HEK293 (cell line): ENCODE measurements around the gene ST6GALNAC1.

Experiments used
- CTCF ChIA-PET: fragments of 350-600 bp; formaldehyde crosslinking; extraction: SDS; loops from one replicate; lab custom pipeline; 2021; ENCODE audit warnings: antibody characterized with exemption; lab: Yijun Ruan, JAX
- POLR2A ChIA-PET: fragments of 300-600 bp; formaldehyde crosslinking; extraction: SDS; loops from one replicate; lab custom pipeline; 2020; ENCODE audit warnings: antibody characterized with exemption, inconsistent platforms; lab: Yijun Ruan, JAX
- H3K27ac ChIP-seq: fragments of 200-500 bp; sonication (Bioruptor generic); 2 replicates; pipeline ENCODE4 v1.5.1; 2014; ENCODE audit warnings: low read depth, low read length, control low read depth, inconsistent platforms; ENCODE audit errors: extremely low read depth
- H3K36me3 ChIP-seq, 2 experiments: fragments of 200-500 bp in 1 of 2; sonication (Bioruptor generic) in 1 of 2; 1 replicate in 1 of 2; 2 replicates in 1 of 2; pipeline ENCODE4 v1.5.1; 2014 to 2017; ENCODE audit warnings: inconsistent platforms in 2 of 2, low read length in 2 of 2; ENCODE audit not compliant: control insufficient read depth in 2 of 2, insufficient read depth in 1 of 2
- H3K4me1 ChIP-seq: fragments of 200-500 bp; sonication (Bioruptor generic); 2 replicates; pipeline ENCODE4 v1.5.1; 2014; ENCODE audit warnings: mild to moderate bottlenecking, low read length, inconsistent platforms; ENCODE audit not compliant: control insufficient read depth, insufficient read depth
- H3K4me3 ChIP-seq: 2 replicates; pipeline ENCODE4 v1.5.1; 2011; ENCODE audit warnings: low read depth, mild to moderate bottlenecking, control low read depth, low read length, moderate library complexity
- H3K9me3 ChIP-seq: fragments of 200-500 bp; sonication (Bioruptor generic); 2 replicates; pipeline ENCODE4 v1.5.1; 2014; ENCODE audit warnings: low read depth, low read length, inconsistent platforms; ENCODE audit not compliant: control insufficient read depth, insufficient read depth
- AEBP2 ChIP-seq: fragments of 450-650 bp; formaldehyde crosslinking; IDR thresholded peaks from 2 replicates; pipeline ENCODE4 v1.5.1; 2016; ENCODE audit warnings: missing biosample characterization, missing genetic modification characterization, borderline replicate concordance
- GLIS1 ChIP-seq: fragments of 450-650 bp; formaldehyde crosslinking; IDR thresholded peaks from 2 replicates; pipeline ENCODE4 v1.5.1; 2016; ENCODE audit warnings: missing biosample characterization, missing genetic modification characterization
- IKZF3 ChIP-seq: fragments of 450-650 bp; IDR thresholded peaks from 2 replicates; pipeline ENCODE4 v1.5.0; 2018; ENCODE audit warnings: missing biosample characterization, mild to moderate bottlenecking, missing genetic modification characterization, moderate library complexity
- KLF1 ChIP-seq: fragments of 450-650 bp; formaldehyde crosslinking; IDR thresholded peaks from 2 replicates; pipeline ENCODE4 v1.5.1; 2016; ENCODE audit warnings: missing biosample characterization, missing genetic modification characterization
- TRIM28 ChIP-seq: IDR thresholded peaks from 2 replicates; pipeline ENCODE4 v1.6.1; 2011; ENCODE audit warnings: low read length, control low read depth, borderline replicate concordance
- ZBTB17 ChIP-seq: fragments of 450-650 bp; formaldehyde crosslinking; IDR thresholded peaks from 2 replicates; pipeline ENCODE4 v1.5.1; 2016; ENCODE audit warnings: missing biosample characterization, missing genetic modification characterization
- ZFHX2 ChIP-seq: fragments of 450-650 bp; formaldehyde crosslinking; conservative IDR thresholded peaks from 2 replicates; pipeline ENCODE4 v1.5.1; 2016; ENCODE audit warnings: missing biosample characterization, missing genetic modification characterization
- ZNF155 ChIP-seq: fragments of 450-650 bp; formaldehyde crosslinking; IDR thresholded peaks from 2 replicates; pipeline ENCODE4 v1.5.1; 2016; ENCODE audit warnings: missing biosample characterization, missing genetic modification characterization
- ZNF341 ChIP-seq: fragments of 450-650 bp; formaldehyde crosslinking; IDR thresholded peaks from 2 replicates; pipeline ENCODE4; 2016; ENCODE audit warnings: low read depth, missing biosample characterization, missing genetic modification characterization
- ZNF501 ChIP-seq: fragments of 450-650 bp; formaldehyde crosslinking; IDR thresholded peaks from 2 replicates; pipeline ENCODE4 v1.5.1; 2016; ENCODE audit warnings: missing biosample characterization, missing genetic modification characterization
- ZNF521 ChIP-seq: fragments of 450-650 bp; formaldehyde crosslinking; IDR thresholded peaks from 2 replicates; pipeline ENCODE4 v1.5.1; 2017; ENCODE audit warnings: missing biosample characterization, mild to moderate bottlenecking, missing genetic modification characterization
- TF ChIP-seq, protein P1 (sequence below): fragments of 450-650 bp; formaldehyde crosslinking; IDR thresholded peaks from 2 replicates; pipeline ENCODE4 v1.5.1; 2016; ENCODE audit warnings: missing biosample characterization, missing genetic modification characterization
- TF ChIP-seq, protein P2 (sequence below): fragments of 450-650 bp; formaldehyde crosslinking; IDR thresholded peaks from 2 replicates; pipeline ENCODE4 v1.5.1; 2016; ENCODE audit warnings: missing biosample characterization, missing genetic modification characterization
- TF ChIP-seq, protein P3 (sequence below): fragments of 450-650 bp; formaldehyde crosslinking; IDR thresholded peaks from 2 replicates; pipeline ENCODE4 v1.5.1; 2017; ENCODE audit warnings: missing biosample characterization, missing genetic modification characterization
- TF ChIP-seq, protein P4 (sequence below): fragments of 450-650 bp; formaldehyde crosslinking; conservative IDR thresholded peaks from 2 replicates; pipeline ENCODE4 v1.5.1; 2016; ENCODE audit warnings: low read depth, missing biosample characterization, missing genetic modification characterization
- TF ChIP-seq, protein P5 (sequence below): fragments of 450-650 bp; formaldehyde crosslinking; IDR thresholded peaks from 2 replicates; pipeline ENCODE4 v1.5.1; 2016; ENCODE audit warnings: missing biosample characterization, missing genetic modification characterization, low read depth

ST6GALNAC1 gene

GRCh38 chr17:76631821-76632565 is 11.6 kb downstream of the ST6GALNAC1 start:
- H3K4me3 ChIP-seq: no peak overlapping the region
- H3K27ac ChIP-seq: no peak overlapping the region
- ChIA-PET CTCF (interaction anchor here (1.2 to 2.2 kb wide), 2 partner anchors 8 to 50 kb away, joined by 7 to 8 read pairs; no protein-coding TSS in a partner anchor), POLR2A (interaction anchor here (1.1 kb wide), 1 partner anchor 66 kb away, joined by 3 read pairs; no protein-coding TSS in a partner anchor)
- H3K9me3 ChIP-seq: no peaks in the 10 kb centered on the region
- no peaks in the 10 kb centered on the region for H3K36me3 ChIP-seq
- no peak for TF ChIP-seq ZNF521 (tag by site-specific recombination)
- TF ChIP-seq ZNF501 (tag by site-specific recombination): no peak
- TF ChIP-seq, protein P1, sequence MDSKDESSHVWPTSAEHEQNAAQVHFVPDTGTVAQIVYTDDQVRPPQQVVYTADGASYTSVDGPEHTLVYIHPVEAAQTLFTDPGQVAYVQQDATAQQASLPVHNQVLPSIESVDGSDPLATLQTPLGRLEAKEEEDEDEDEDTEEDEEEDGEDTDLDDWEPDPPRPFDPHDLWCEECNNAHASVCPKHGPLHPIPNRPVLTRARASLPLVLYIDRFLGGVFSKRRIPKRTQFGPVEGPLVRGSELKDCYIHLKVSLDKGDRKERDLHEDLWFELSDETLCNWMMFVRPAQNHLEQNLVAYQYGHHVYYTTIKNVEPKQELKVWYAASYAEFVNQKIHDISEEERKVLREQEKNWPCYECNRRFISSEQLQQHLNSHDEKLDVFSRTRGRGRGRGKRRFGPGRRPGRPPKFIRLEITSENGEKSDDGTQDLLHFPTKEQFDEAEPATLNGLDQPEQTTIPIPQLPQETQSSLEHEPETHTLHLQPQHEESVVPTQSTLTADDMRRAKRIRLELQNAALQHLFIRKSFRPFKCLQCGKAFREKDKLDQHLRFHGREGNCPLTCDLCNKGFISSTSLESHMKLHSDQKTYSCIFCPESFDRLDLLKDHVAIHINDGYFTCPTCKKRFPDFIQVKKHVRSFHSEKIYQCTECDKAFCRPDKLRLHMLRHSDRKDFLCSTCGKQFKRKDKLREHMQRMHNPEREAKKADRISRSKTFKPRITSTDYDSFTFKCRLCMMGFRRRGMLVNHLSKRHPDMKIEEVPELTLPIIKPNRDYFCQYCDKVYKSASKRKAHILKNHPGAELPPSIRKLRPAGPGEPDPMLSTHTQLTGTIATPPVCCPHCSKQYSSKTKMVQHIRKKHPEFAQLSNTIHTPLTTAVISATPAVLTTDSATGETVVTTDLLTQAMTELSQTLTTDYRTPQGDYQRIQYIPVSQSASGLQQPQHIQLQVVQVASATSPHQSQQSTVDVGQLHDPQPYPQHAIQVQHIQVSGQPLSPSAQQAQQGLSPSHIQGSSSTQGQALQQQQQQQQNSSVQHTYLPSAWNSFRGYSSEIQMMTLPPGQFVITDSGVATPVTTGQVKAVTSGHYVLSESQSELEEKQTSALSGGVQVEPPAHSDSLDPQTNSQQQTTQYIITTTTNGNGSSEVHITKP (tag by site-specific recombination): peak; percentile 92
- TF ChIP-seq, protein P2, sequence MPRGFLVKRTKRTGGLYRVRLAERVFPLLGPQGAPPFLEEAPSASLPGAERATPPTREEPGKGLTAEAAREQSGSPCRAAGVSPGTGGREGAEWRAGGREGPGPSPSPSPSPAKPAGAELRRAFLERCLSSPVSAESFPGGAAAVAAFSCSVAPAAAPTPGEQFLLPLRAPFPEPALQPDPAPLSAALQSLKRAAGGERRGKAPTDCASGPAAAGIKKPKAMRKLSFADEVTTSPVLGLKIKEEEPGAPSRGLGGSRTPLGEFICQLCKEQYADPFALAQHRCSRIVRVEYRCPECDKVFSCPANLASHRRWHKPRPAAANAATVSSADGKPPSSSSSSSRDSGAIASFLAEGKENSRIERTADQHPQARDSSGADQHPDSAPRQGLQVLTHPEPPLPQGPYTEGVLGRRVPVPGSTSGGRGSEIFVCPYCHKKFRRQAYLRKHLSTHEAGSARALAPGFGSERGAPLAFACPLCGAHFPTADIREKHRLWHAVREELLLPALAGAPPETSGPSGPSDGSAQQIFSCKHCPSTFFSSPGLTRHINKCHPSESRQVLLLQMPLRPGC: no peak
- peak; percentile 40 for TF ChIP-seq ZFHX2
- TF ChIP-seq AEBP2 (tag by site-specific recombination): no peak
- no peak for TF ChIP-seq KLF1
- H3K4me1 ChIP-seq: no peaks in the 10 kb centered on the region; the same call in 1 of the 2 replicates

DNA sequence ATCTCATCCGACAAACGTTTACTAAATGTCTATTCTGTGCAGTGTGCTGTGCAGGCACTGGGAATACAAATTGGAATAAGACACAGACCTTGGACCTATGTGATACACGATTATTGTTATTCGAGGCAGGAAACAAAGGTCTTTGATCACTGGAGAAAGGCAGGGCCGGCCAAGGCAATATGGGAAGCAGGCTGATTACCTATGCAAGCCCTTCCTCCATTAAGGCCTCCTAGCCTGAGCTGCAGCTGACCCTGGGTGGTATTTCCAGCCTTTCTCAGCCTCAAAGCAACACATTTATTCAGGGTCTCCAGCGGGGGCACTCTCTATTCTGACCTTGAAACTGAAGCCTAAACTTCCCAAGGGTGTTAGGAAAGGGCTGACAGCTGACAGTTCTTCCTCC is 13.4 kb downstream of the ST6GALNAC1 start:
- no peak overlapping the region for H3K4me3 ChIP-seq
- H3K36me3 ChIP-seq: peaks cover 0 to 5% of the 10 kb centered on the region in 2 experiments; a peak in 1 of 3 replicates
- TF ChIP-seq ZBTB17 (tag by site-specific recombination) (peak; percentile 54; the same call in 1 of the 2 replicates), ZNF155 (tag by site-specific recombination) (no peak), GLIS1 (tag by site-specific recombination) (peak; percentile 62; the same call in 1 of the 2 replicates)
- H3K27ac ChIP-seq: no peak overlapping the region
- CTCF ChIA-PET: interaction anchor here (0.7 to 2.2 kb wide), 3 partner anchors 51 to 120 kb away, joined by 3 to 8 read pairs (median 3); no protein-coding TSS in a partner anchor
- no peaks in the 10 kb centered on the region for H3K4me1 ChIP-seq
- POLR2A ChIA-PET: interaction anchor here (0.7 to 0.8 kb wide), 2 partner anchors 26 to 51 kb away, joined by 3 to 5 read pairs; no protein-coding TSS in a partner anchor
- no peaks in the 10 kb centered on the region for H3K9me3 ChIP-seq

- H3K36me3 ChIP-seq: peaks cover 0 to 5% of the 10 kb centered on the region in 2 experiments; a peak in 1 of 3 replicates
- no peak overlapping the region for H3K4me3 ChIP-seq
- ChIA-PET POLR2A (no interaction called here), CTCF (interaction anchor here (0.7 to 7.3 kb wide), 4 partner anchors 54 to 104 kb away, joined by 3 to 108 read pairs (median 4); no protein-coding TSS in a partner anchor)
- no peaks in the 10 kb centered on the region for H3K9me3 ChIP-seq
- H3K4me1 ChIP-seq: no peaks in the 10 kb centered on the region
- no peak overlapping the region for H3K27ac ChIP-seq
- TF ChIP-seq, protein P3, sequence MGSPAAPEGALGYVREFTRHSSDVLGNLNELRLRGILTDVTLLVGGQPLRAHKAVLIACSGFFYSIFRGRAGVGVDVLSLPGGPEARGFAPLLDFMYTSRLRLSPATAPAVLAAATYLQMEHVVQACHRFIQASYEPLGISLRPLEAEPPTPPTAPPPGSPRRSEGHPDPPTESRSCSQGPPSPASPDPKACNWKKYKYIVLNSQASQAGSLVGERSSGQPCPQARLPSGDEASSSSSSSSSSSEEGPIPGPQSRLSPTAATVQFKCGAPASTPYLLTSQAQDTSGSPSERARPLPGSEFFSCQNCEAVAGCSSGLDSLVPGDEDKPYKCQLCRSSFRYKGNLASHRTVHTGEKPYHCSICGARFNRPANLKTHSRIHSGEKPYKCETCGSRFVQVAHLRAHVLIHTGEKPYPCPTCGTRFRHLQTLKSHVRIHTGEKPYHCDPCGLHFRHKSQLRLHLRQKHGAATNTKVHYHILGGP: no peak
- TF ChIP-seq, protein P4, sequence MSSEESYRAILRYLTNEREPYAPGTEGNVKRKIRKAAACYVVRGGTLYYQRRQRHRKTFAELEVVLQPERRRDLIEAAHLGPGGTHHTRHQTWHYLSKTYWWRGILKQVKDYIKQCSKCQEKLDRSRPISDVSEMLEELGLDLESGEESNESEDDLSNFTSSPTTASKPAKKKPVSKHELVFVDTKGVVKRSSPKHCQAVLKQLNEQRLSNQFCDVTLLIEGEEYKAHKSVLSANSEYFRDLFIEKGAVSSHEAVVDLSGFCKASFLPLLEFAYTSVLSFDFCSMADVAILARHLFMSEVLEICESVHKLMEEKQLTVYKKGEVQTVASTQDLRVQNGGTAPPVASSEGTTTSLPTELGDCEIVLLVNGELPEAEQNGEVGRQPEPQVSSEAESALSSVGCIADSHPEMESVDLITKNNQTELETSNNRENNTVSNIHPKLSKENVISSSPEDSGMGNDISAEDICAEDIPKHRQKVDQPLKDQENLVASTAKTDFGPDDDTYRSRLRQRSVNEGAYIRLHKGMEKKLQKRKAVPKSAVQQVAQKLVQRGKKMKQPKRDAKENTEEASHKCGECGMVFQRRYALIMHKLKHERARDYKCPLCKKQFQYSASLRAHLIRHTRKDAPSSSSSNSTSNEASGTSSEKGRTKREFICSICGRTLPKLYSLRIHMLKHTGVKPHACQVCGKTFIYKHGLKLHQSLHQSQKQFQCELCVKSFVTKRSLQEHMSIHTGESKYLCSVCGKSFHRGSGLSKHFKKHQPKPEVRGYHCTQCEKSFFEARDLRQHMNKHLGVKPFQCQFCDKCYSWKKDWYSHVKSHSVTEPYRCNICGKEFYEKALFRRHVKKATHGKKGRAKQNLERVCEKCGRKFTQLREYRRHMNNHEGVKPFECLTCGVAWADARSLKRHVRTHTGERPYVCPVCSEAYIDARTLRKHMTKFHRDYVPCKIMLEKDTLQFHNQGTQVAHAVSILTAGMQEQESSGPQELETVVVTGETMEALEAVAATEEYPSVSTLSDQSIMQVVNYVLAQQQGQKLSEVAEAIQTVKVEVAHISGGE (tag by site-specific recombination): no peak
- TF ChIP-seq TRIM28 (no peak), IKZF3 (tag by site-specific recombination) (no peak), ZNF341 (no peak)
- TF ChIP-seq, protein P5, sequence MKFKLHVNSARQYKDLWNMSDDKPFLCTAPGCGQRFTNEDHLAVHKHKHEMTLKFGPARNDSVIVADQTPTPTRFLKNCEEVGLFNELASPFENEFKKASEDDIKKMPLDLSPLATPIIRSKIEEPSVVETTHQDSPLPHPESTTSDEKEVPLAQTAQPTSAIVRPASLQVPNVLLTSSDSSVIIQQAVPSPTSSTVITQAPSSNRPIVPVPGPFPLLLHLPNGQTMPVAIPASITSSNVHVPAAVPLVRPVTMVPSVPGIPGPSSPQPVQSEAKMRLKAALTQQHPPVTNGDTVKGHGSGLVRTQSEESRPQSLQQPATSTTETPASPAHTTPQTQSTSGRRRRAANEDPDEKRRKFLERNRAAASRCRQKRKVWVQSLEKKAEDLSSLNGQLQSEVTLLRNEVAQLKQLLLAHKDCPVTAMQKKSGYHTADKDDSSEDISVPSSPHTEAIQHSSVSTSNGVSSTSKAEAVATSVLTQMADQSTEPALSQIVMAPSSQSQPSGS (tag by site-specific recombination): no peak
These were observed 16.0 kb downstream of the ST6GALNAC1 start for GRCh38 chr17:76627510-76627909.
